PC-3 (cell line): Measurements from ENCODE around the gene MSI2. TPM values are rescaled to one million over a fixed set of nuclear protein-coding genes. Genes with fewer than 3 reads are reported as not detected.

ENCODE experiments used
- ATAC-seq: fragments of 200-7000 bp; cut with Tn5 transposase; 2 replicates; pipeline ENCODE4 v1.9.1; 2020; ENCODE audit warnings: mild to moderate bottlenecking, moderate library complexity
- BruUV-seq: library from RNA; stranded (reverse); fragments of 400-500 nt; replicated peaks from 2 replicates; lab custom pipeline; 2021; lab: Mats Ljungman, UMichigan
- CTCF ChIA-PET: fragments of 300-600 bp; sonication (Branson Sonifier 250); formaldehyde crosslinking; loops from one replicate; lab custom pipeline; 2022; ENCODE audit warnings: antibody characterized with exemption; lab: Charles Lee
- POLR2A ChIA-PET: fragments of 300-600 bp; sonication (Branson Sonifier 250); formaldehyde crosslinking; loops from one replicate; lab custom pipeline; 2022; ENCODE audit warnings: antibody characterized with exemption; ENCODE audit not compliant: unreplicated experiment; lab: Charles Lee
- DNase-seq: peaks from one replicate; pipeline ENCODE4 v3.0.0-alpha.2; 2015
- H2AFZ ChIP-seq: fragments of 300-600 bp; sonication (generic); 2 replicates; pipeline ENCODE4 v1.6.0; 2016; ENCODE audit warnings: antibody characterized with exemption, low read length
- H3F3A ChIP-seq: fragments of 300-600 bp; sonication (generic); one replicate; pipeline ENCODE4 v1.6.0; 2017; ENCODE audit warnings: antibody characterized with exemption, low read length, control low read depth, mild to moderate bottlenecking; ENCODE audit not compliant: unreplicated experiment
- H3K27ac ChIP-seq: fragments of 300-600 bp; sonication (generic); 2 replicates; pipeline ENCODE4 v1.5.1; 2016; ENCODE audit warnings: mild to moderate bottlenecking, low read length
- H3K27me3 ChIP-seq: fragments of 300-600 bp; sonication (generic); 2 replicates; pipeline ENCODE4 v1.6.1; 2016; ENCODE audit warnings: low read length, mixed read lengths
- H3K36me3 ChIP-seq: fragments of 300-600 bp; sonication (generic); 2 replicates; pipeline ENCODE4 v1.6.1; 2016; ENCODE audit warnings: low read depth, mixed run types, low read length, mixed read lengths
- H3K4me1 ChIP-seq: fragments of 300-600 bp; sonication (generic); 2 replicates; pipeline ENCODE4 v1.5.1; 2016; ENCODE audit warnings: low read length; ENCODE audit not compliant: insufficient read depth
- H3K4me2 ChIP-seq: fragments of 300-600 bp; sonication (generic); 2 replicates; pipeline ENCODE4 v1.6.0; 2016; ENCODE audit warnings: low read length
- H3K4me3 ChIP-seq: fragments of 300-600 bp; sonication (generic); 2 replicates; pipeline ENCODE4 v1.5.1; 2016; ENCODE audit warnings: mild to moderate bottlenecking, low read length, mixed read lengths
- H3K79me2 ChIP-seq: fragments of 300-600 bp; sonication (generic); 2 replicates; pipeline ENCODE4 v1.6.1; 2017; ENCODE audit warnings: low read length, mixed read lengths
- H3K9ac ChIP-seq: fragments of 300-600 bp; sonication (generic); 2 replicates; pipeline ENCODE4 v1.6.0; 2016; ENCODE audit warnings: mild to moderate bottlenecking, low read length
- H3K9me2 ChIP-seq: fragments of 300-600 bp; sonication (generic); replicated peaks from 2 replicates; pipeline ENCODE4 v1.6.1; 2016; ENCODE audit warnings: mixed run types, low read length, mixed read lengths
- H3K9me3 ChIP-seq: fragments of 300-600 bp; sonication (generic); 2 replicates; pipeline ENCODE4 v1.6.1; 2016; ENCODE audit warnings: low read length, mixed read lengths
- H4K20me1 ChIP-seq: fragments of 300-600 bp; sonication (generic); 2 replicates; pipeline ENCODE4 v1.6.1; 2016; ENCODE audit warnings: low read length, mixed read lengths
- EZH2 ChIP-seq: fragments of 300-600 bp; sonication (generic); IDR thresholded peaks from one replicate; pipeline ENCODE4 v1.6.1; 2017; ENCODE audit warnings: antibody characterized with exemption, mild to moderate bottlenecking, low read length; ENCODE audit not compliant: unreplicated experiment
- EZH2phosphoT487 ChIP-seq: fragments of 300-600 bp; sonication (generic); IDR thresholded peaks from 2 replicates; pipeline ENCODE4 v1.6.1; 2018; ENCODE audit warnings: mild to moderate bottlenecking, antibody characterized with exemption, low read length, borderline replicate concordance
- intact Hi-C: fragments of 100-400 bp; cut with micrococcal nuclease; formaldehyde crosslinking; loops from 2 replicates; pipeline ENCODE4 v1.9.0; 2023
- total RNA-seq: library from RNA; depleted of rRNA; stranded (reverse); fragments of >200 nt; gene quantifications from 2 replicates; pipeline ENCODE4 v1.2.3, GENCODE V29; 2014
- TF ChIP-seq, protein P1 (sequence below): fragments of 300-600 bp; sonication (generic); conservative IDR thresholded peaks from 2 replicates; pipeline ENCODE4 v1.5.1; 2017; ENCODE audit warnings: antibody characterized with exemption, low read depth, mild to moderate bottlenecking, low read length

The MSI2 gene
- total RNA-seq, 1 experiment from 2014 or later: 54.7 TPM

DNA sequence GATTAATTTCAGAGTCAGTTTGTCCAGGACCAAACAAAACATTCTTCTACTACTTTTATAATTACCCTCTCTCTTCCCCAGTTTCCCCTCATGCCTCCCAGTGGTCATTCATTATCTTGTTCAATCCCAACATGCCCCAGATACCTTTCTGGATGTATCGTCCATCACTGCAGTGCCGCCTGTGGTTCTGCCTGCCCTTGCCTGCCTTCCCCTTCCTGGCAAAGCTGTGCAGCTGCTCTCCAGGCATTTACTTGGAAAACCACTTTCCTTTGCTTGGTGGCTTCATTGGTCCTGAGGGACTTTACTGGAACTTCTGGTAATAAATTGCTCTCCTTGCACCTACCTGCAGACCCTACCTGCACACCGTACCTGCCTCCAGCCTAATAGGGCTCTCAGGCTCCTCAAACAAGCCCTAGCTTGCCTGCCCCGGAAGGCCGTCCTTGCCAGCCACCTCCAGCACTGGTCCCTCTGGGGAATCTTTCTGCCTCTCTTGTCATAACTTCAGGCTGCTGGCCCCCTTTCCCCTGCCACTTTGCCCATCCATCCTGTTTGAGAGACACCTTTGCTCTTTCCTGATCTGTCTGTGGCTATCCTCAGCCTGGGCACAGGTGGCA lies 19.5 kb upstream of the MSI2 start:
- H3K9me2 ChIP-seq: no peaks in the 10 kb centered on the region
- no peak overlapping the region for H3K4me2 ChIP-seq
- CTCF ChIA-PET: no interaction called here
- TF ChIP-seq EZH2 (no peak), EZH2phosphoT487 (no peak)
- TF ChIP-seq, protein P1, sequence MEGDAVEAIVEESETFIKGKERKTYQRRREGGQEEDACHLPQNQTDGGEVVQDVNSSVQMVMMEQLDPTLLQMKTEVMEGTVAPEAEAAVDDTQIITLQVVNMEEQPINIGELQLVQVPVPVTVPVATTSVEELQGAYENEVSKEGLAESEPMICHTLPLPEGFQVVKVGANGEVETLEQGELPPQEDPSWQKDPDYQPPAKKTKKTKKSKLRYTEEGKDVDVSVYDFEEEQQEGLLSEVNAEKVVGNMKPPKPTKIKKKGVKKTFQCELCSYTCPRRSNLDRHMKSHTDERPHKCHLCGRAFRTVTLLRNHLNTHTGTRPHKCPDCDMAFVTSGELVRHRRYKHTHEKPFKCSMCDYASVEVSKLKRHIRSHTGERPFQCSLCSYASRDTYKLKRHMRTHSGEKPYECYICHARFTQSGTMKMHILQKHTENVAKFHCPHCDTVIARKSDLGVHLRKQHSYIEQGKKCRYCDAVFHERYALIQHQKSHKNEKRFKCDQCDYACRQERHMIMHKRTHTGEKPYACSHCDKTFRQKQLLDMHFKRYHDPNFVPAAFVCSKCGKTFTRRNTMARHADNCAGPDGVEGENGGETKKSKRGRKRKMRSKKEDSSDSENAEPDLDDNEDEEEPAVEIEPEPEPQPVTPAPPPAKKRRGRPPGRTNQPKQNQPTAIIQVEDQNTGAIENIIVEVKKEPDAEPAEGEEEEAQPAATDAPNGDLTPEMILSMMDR: no peak
- POLR2A ChIA-PET: no interaction called here
- intact Hi-C loops: no loop called here
- no peaks in the 10 kb centered on the region for H3F3A ChIP-seq
- H4K20me1 ChIP-seq: no peaks in the 10 kb centered on the region
- no peaks in the 10 kb centered on the region for H3K4me1 ChIP-seq
- H3K79me2 ChIP-seq: no peaks in the 10 kb centered on the region
- H3K27me3 ChIP-seq: no peaks in the 10 kb centered on the region
- H3K9me3 ChIP-seq: no peaks in the 10 kb centered on the region
- no peaks in the 10 kb centered on the region for H3K36me3 ChIP-seq
- H2AFZ ChIP-seq: no peak overlapping the region
- ATAC-seq (no peak), DNase-seq (no peak)
- no peak overlapping the region for H3K27ac ChIP-seq
- no TSS peak for BruUV-seq
- H3K9ac ChIP-seq: no peak overlapping the region
- H3K4me3 ChIP-seq: no peak overlapping the region

DNA sequence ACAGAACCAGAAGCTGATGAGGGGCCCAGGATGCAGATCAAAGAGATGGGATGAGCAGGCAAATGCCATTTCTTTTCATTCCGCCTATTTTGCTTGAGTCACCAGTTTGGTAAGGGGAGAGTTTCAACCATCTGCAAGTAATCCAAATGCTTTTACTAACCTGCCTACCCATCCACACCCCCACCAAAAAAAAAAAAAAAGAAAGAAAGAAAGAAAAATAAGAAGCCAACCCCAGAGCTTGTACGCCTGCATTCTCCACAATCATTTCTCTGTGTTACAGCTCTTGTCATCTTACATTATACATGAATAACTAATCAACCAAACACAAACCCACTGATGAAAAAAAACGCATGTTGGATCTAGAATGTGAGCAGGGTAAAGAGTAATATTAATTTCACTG lies 15.7 kb upstream of the MSI2 start:
- H3K9me3 ChIP-seq: no peaks in the 10 kb centered on the region
- H2AFZ ChIP-seq: no peak overlapping the region
- no peak overlapping the region for H3K4me2 ChIP-seq
- H4K20me1 ChIP-seq: no peaks in the 10 kb centered on the region
- intact Hi-C loops: loop anchor here (5.0 kb wide), 2 partner anchors 432 to 872 kb away; no protein-coding TSS in a partner anchor
- no TSS peak for BruUV-seq
- no peak overlapping the region for H3K27ac ChIP-seq
- TF ChIP-seq EZH2phosphoT487 (no peak), EZH2 (no peak)
- TF ChIP-seq, protein P1: no peak
- H3K9ac ChIP-seq: no peak overlapping the region
- DNase-seq (no peak), ATAC-seq (no peak)
- H3K36me3 ChIP-seq: no peaks in the 10 kb centered on the region
- CTCF ChIA-PET: interaction anchor here (0.6 kb wide), 1 partner anchor 275 kb away, joined by 4 read pairs; no protein-coding TSS in a partner anchor
- no peaks in the 10 kb centered on the region for H3K4me1 ChIP-seq
- no peak overlapping the region for H3K4me3 ChIP-seq
- no peaks in the 10 kb centered on the region for H3K9me2 ChIP-seq
- POLR2A ChIA-PET: interaction anchor here (0.5 kb wide), 1 partner anchor 17 kb away, joined by 4 read pairs; no protein-coding TSS in a partner anchor
- H3K79me2 ChIP-seq: no peaks in the 10 kb centered on the region
- no peaks in the 10 kb centered on the region for H3F3A ChIP-seq
- H3K27me3 ChIP-seq: no peaks in the 10 kb centered on the region

DNA sequence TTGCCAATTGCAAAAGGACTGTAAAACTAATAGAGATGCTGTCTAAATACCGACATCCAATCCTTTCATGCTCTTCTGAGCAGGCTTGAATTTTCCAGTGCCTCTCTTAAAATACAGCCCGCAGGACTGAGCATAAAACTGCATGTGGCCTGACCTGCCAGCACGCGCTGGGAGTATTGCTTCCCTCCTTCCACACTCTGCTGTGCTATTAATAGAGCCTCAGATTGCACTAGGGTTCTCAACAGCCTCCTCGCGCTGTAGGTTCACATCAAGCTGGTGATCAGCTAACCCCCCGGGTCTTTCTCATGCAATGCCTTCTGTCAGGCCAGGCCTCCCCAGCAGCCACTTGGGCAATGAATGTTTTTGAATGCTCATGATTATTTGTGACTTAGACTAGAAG lies 14.2 kb upstream of the MSI2 start:
- no peak overlapping the region for H3K4me3 ChIP-seq
- DNase-seq: no peak
- H3K79me2 ChIP-seq: no peaks in the 10 kb centered on the region
- intact Hi-C loops: loop anchor here (2.0 to 5.0 kb wide), 4 partner anchors 111 to 870 kb away; no protein-coding TSS in a partner anchor
- CTCF ChIA-PET: interaction anchor here (0.6 kb wide), 1 partner anchor 274 kb away, joined by 3 read pairs; no protein-coding TSS in a partner anchor
- H3K4me2 ChIP-seq: no peak overlapping the region
- no peaks in the 10 kb centered on the region for H3F3A ChIP-seq
- no TSS peak for BruUV-seq
- TF ChIP-seq EZH2phosphoT487: no peak
- TF ChIP-seq EZH2: no peak
- TF ChIP-seq, protein P1: no peak
- H3K9me3 ChIP-seq: no peaks in the 10 kb centered on the region
- no peaks in the 10 kb centered on the region for H3K9me2 ChIP-seq
- H4K20me1 ChIP-seq: no peaks in the 10 kb centered on the region
- no peak overlapping the region for H3K9ac ChIP-seq
- no peaks in the 10 kb centered on the region for H3K27me3 ChIP-seq
- no peak overlapping the region for H3K27ac ChIP-seq
- POLR2A ChIA-PET: no interaction called here
- no peak for ATAC-seq
- no peaks in the 10 kb centered on the region for H3K36me3 ChIP-seq
- H3K4me1 ChIP-seq: no peaks in the 10 kb centered on the region
- H2AFZ ChIP-seq: no peak overlapping the region
